HCT116 (cell line): ENCODE data around the gene PLA2G2C. TPM values are rescaled to one million over a fixed set of nuclear protein-coding genes. Genes with fewer than 3 reads are reported as not detected.

Experiments used
- ATAC-seq: fragments of 200-7000 bp; cut with Tn5 transposase; 2 replicates; pipeline ENCODE4 v1.9.1; 2020; ENCODE audit warnings: mild to moderate bottlenecking, moderate library complexity
- BruUV-seq: library from RNA; stranded (reverse); fragments of 400-500 nt; replicated peaks from 2 replicates; lab custom pipeline; 2021; lab: Mats Ljungman, UMichigan
- CTCF ChIA-PET: fragments of 300-600 bp; sonication (Branson Sonifier 250); formaldehyde crosslinking; loops from one replicate; lab custom pipeline; 2021; ENCODE audit warnings: antibody characterized with exemption; lab: Charles Lee
- POLR2A ChIA-PET: fragments of 300-600, 350-600 bp; sonication (Branson Sonifier 250); formaldehyde crosslinking; loops from one replicate; lab custom pipeline; 2021; ENCODE audit warnings: antibody characterized with exemption; lab: Charles Lee
- RAD21 ChIA-PET, 2 experiments: fragments of 300-600 bp; sonication (Branson Sonifier 250); formaldehyde crosslinking; loops; one replicate each; lab custom pipeline; 2023; ENCODE audit warnings: low total read pairs in 2 of 2; ENCODE audit not compliant: uncharacterized antibody in 2 of 2, unreplicated experiment in 2 of 2, low non-redundant PET in 1 of 2; lab: Charles Lee
- DNase-seq: peaks from one replicate; pipeline ENCODE4 v3.0.0-alpha.2; 2010; ENCODE audit warnings: low read depth, low spot score
- H2AFZ ChIP-seq: fragments of 200-600 bp; shearing (Covaris generic), sonication (generic); 2 replicates; pipeline ENCODE4 v1.6.1; 2017; ENCODE audit warnings: low read depth, mixed run types, mixed read lengths, antibody characterized with exemption, low read length; ENCODE audit not compliant: poor library complexity, severe bottlenecking
- H3K27ac ChIP-seq: 2 replicates; pipeline ENCODE4 v1.5.1; 2012; ENCODE audit warnings: low read depth, low read length
- H3K27me3 ChIP-seq: fragments of 200-600 bp; sonication (generic); 2 replicates; pipeline ENCODE4 v1.6.1; 2016; ENCODE audit warnings: mixed run types, low read length, mixed read lengths; ENCODE audit not compliant: insufficient read depth
- H3K36me3 ChIP-seq, 2 experiments: fragments of 200-500 bp in 1 of 2; fragments of 200-600 bp in 1 of 2; sonication (Bioruptor generic) in 1 of 2; sonication (generic) in 1 of 2; 2 replicates each; pipeline versions ENCODE4 v1.5.1 to v1.6.1; 2014 to 2016; ENCODE audit warnings: low read length in 2 of 2, inconsistent platforms in 1 of 2, mixed read lengths in 1 of 2, mixed run types in 1 of 2; ENCODE audit not compliant: insufficient read depth in 2 of 2, control insufficient read depth in 1 of 2
- H3K4me1 ChIP-seq, 2 experiments: fragments of 200-600 bp in 1 of 2; sonication (generic) in 1 of 2; 2 replicates each; pipeline versions ENCODE4 v1.5.1 to v1.6.1; 2012 to 2017; ENCODE audit warnings: low read length in 2 of 2, inconsistent platforms in 1 of 2, mild to moderate bottlenecking in 1 of 2, mixed read lengths in 1 of 2, mixed run types in 1 of 2, moderate library complexity in 1 of 2; ENCODE audit not compliant: insufficient read depth in 2 of 2, control insufficient read depth in 1 of 2
- H3K4me2 ChIP-seq: fragments of 200-600 bp; sonication (generic); 2 replicates; pipeline ENCODE4 v1.6.1; 2017; ENCODE audit warnings: mixed run types, low read length, mixed read lengths
- H3K4me3 ChIP-seq, 2 experiments: fragments of 200-600 bp in 1 of 2; sonication (generic) in 1 of 2; replicated peaks in 1 of 2; 2 replicates each; pipeline ENCODE4 v1.5.1; 2011 to 2016; ENCODE audit warnings: low read length in 2 of 2, control low read depth in 1 of 2, low read depth in 1 of 2, mild to moderate bottlenecking in 1 of 2, mixed read lengths in 1 of 2, mixed run types in 1 of 2
- H3K79me2 ChIP-seq: fragments of 200-600 bp; sonication (generic); 2 replicates; pipeline ENCODE4 v1.6.1; 2017; ENCODE audit warnings: mild to moderate bottlenecking, mixed run types, low read length, moderate library complexity, mixed read lengths; ENCODE audit not compliant: insufficient read depth
- H3K9ac ChIP-seq: fragments of 200-600 bp; sonication (generic); 2 replicates; pipeline ENCODE4 v1.6.1; 2016; ENCODE audit warnings: low read length, mixed read lengths
- H3K9me2 ChIP-seq: fragments of 200-600 bp; sonication (generic), shearing (Covaris generic); 2 replicates; pipeline ENCODE4 v1.6.1; 2017; ENCODE audit warnings: mixed run types, mild to moderate bottlenecking, moderate library complexity; ENCODE audit not compliant: insufficient read depth
- H3K9me3 ChIP-seq, 2 experiments: fragments of 200-500 bp in 1 of 2; fragments of 200-600 bp in 1 of 2; sonication (Bioruptor generic) in 1 of 2; sonication (generic) in 1 of 2; 2 replicates each; pipeline ENCODE4 v1.6.1; 2014 to 2017; ENCODE audit warnings: low read length in 2 of 2, mixed read lengths in 2 of 2, inconsistent platforms in 1 of 2, low read depth in 1 of 2, mild to moderate bottlenecking in 1 of 2, mixed run types in 1 of 2, moderate library complexity in 1 of 2; ENCODE audit not compliant: control insufficient read depth in 1 of 2, insufficient read depth in 1 of 2
- H4K20me1 ChIP-seq: fragments of 200-600 bp; sonication (generic), shearing (Covaris generic); 2 replicates; pipeline ENCODE4 v1.6.1; 2017; ENCODE audit warnings: mixed run types, mild to moderate bottlenecking, moderate library complexity; ENCODE audit not compliant: insufficient read depth
- CBX3 ChIP-seq: IDR thresholded peaks from 2 replicates; pipeline ENCODE4 v1.6.1; 2012; ENCODE audit warnings: low read depth
- CTCF ChIP-seq, 3 experiments: fragments of 200-600 bp in 1 of 3; sonication (generic) in 1 of 3; IDR thresholded peaks in 2 of 3; conservative IDR thresholded peaks in 1 of 3; 2 replicates each; pipeline ENCODE4 v1.5.1; 2012 to 2017; ENCODE audit warnings: low read depth in 2 of 3, low read length in 2 of 3, antibody characterized with exemption in 1 of 3, borderline replicate concordance in 1 of 3, control low read depth in 1 of 3, mild to moderate bottlenecking in 1 of 3, mixed read lengths in 1 of 3, mixed run types in 1 of 3, moderate library complexity in 1 of 3; ENCODE audit not compliant: insufficient read depth in 1 of 3
- EGR1 ChIP-seq: IDR thresholded peaks from 2 replicates; pipeline ENCODE4 v1.6.1; 2012; ENCODE audit warnings: low read depth
- ELF1 ChIP-seq: IDR thresholded peaks from 2 replicates; pipeline ENCODE4 v1.6.1; 2012; ENCODE audit warnings: low read depth, borderline replicate concordance
- EZH2 ChIP-seq: fragments of 200-600 bp; sonication (generic); IDR thresholded peaks from 2 replicates; pipeline ENCODE4 v1.6.1; 2017; ENCODE audit warnings: antibody characterized with exemption, mixed run types
- EZH2phosphoT487 ChIP-seq: fragments of 200-600 bp; IDR thresholded peaks from 2 replicates; pipeline ENCODE4 v1.6.1; 2018; ENCODE audit warnings: antibody characterized with exemption, borderline replicate concordance
- FOSL1 ChIP-seq: IDR thresholded peaks from 2 replicates; pipeline ENCODE4 v1.6.1; 2012; ENCODE audit warnings: low read depth
- JUND ChIP-seq: IDR thresholded peaks from 2 replicates; pipeline ENCODE4 v1.6.1; 2012
- POLR2AphosphoS5 ChIP-seq: IDR thresholded peaks from 2 replicates; pipeline ENCODE4 v1.6.1; 2011; ENCODE audit warnings: mild to moderate bottlenecking, low read depth, low read length, moderate library complexity
- RAD21 ChIP-seq: IDR thresholded peaks from 2 replicates; pipeline ENCODE4 v1.6.1; 2012; ENCODE audit warnings: low read depth, mild to moderate bottlenecking
- SP1 ChIP-seq: IDR thresholded peaks from 2 replicates; pipeline ENCODE4 v1.6.1; 2012; ENCODE audit warnings: low read depth
- SRF ChIP-seq: IDR thresholded peaks from 2 replicates; pipeline ENCODE4 v1.6.1; 2012; ENCODE audit warnings: low read depth
- TCF7L2 ChIP-seq: IDR thresholded peaks from 2 replicates; pipeline ENCODE4 v1.7.0; 2011; ENCODE audit warnings: borderline replicate concordance, inconsistent platforms; ENCODE audit not compliant: insufficient read depth, insufficient read length; ENCODE audit errors: extremely low read depth
- YY1 ChIP-seq: IDR thresholded peaks from 2 replicates; pipeline ENCODE4 v1.6.1; 2011; ENCODE audit warnings: low read length, low read depth, moderate library complexity, mild to moderate bottlenecking; ENCODE audit not compliant: insufficient replicate concordance; ENCODE audit errors: extremely low read depth
- ZFX ChIP-seq: fragments of 450-650 bp; IDR thresholded peaks from 2 replicates; pipeline ENCODE4 v1.6.1; 2017
- ZNF274 ChIP-seq: fragments of 200-500 bp; sonication (Bioruptor generic); IDR thresholded peaks from 2 replicates; pipeline ENCODE4 v1.6.1; 2014; ENCODE audit warnings: mild to moderate bottlenecking, low read depth, low read length, inconsistent platforms
- intact Hi-C: fragments of 100-400 bp; cut with micrococcal nuclease; formaldehyde crosslinking; loops from 2 replicates; pipeline ENCODE4 v1.10.0; 2022
- total RNA-seq: library from RNA; stranded (reverse); gene quantifications from one replicate; pipeline ENCODE4 v1.2.1, GENCODE V29; 2021; ENCODE audit not compliant: unreplicated experiment
- TF ChIP-seq, protein P1 (sequence below): IDR thresholded peaks from 2 replicates; pipeline ENCODE4 v1.6.1; 2012; ENCODE audit warnings: low read depth
- TF ChIP-seq, protein P2 (sequence below): IDR thresholded peaks from 2 replicates; pipeline ENCODE4 v1.6.1; 2011; ENCODE audit warnings: mild to moderate bottlenecking, low read length, moderate library complexity; ENCODE audit not compliant: insufficient replicate concordance; ENCODE audit errors: extremely low read depth
- TF ChIP-seq, protein P3 (sequence below): IDR thresholded peaks from 2 replicates; pipeline ENCODE4 v1.6.1; 2012
- TF ChIP-seq, protein P4 (sequence below): IDR thresholded peaks from 2 replicates; pipeline ENCODE4 v1.6.1; 2012

The PLA2G2C gene
- total RNA-seq, 1 experiment from 2014 or later = not detected

GRCh38 chr1:20198918-20199317 is 12.6 kb upstream of the PLA2G2C start:
- Histone ChIP-seq H2AFZ (no peak overlapping the region), H3K9me3 (no peaks in the 10 kb centered on the region), H3K4me1 (peaks cover 0 to 3% of the 10 kb centered on the region in 2 experiments; a peak in 1 of 4 replicates), H3K79me2 (no peaks in the 10 kb centered on the region), H3K4me3 (no peak overlapping the region), H3K4me2 (no peak overlapping the region), H3K27ac (no peak overlapping the region), H3K9ac (no peak overlapping the region), H3K36me3 (no peaks in the 10 kb centered on the region), H3K9me2 (no peaks in the 10 kb centered on the region), H4K20me1 (no peaks in the 10 kb centered on the region), H3K27me3 (peaks cover 12% of the 10 kb centered on the region; the same call in 1 of the 2 replicates)
- ATAC-seq (no peak), DNase-seq (no peak)
- CTCF ChIA-PET = no interaction called here
- POLR2A ChIA-PET = no interaction called here
- TF ChIP-seq, protein P1, sequence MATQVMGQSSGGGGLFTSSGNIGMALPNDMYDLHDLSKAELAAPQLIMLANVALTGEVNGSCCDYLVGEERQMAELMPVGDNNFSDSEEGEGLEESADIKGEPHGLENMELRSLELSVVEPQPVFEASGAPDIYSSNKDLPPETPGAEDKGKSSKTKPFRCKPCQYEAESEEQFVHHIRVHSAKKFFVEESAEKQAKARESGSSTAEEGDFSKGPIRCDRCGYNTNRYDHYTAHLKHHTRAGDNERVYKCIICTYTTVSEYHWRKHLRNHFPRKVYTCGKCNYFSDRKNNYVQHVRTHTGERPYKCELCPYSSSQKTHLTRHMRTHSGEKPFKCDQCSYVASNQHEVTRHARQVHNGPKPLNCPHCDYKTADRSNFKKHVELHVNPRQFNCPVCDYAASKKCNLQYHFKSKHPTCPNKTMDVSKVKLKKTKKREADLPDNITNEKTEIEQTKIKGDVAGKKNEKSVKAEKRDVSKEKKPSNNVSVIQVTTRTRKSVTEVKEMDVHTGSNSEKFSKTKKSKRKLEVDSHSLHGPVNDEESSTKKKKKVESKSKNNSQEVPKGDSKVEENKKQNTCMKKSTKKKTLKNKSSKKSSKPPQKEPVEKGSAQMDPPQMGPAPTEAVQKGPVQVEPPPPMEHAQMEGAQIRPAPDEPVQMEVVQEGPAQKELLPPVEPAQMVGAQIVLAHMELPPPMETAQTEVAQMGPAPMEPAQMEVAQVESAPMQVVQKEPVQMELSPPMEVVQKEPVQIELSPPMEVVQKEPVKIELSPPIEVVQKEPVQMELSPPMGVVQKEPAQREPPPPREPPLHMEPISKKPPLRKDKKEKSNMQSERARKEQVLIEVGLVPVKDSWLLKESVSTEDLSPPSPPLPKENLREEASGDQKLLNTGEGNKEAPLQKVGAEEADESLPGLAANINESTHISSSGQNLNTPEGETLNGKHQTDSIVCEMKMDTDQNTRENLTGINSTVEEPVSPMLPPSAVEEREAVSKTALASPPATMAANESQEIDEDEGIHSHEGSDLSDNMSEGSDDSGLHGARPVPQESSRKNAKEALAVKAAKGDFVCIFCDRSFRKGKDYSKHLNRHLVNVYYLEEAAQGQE = no peak
- TF ChIP-seq EZH2phosphoT487 (no peak), SP1 (no peak), SRF (no peak), RAD21 (no peak), YY1 (no peak), FOSL1 (no peak), ZNF274 (no peak), TCF7L2 (no peak), ELF1 (no peak), EZH2 (no peak), POLR2AphosphoS5 (no peak), ZFX (no peak), JUND (no peak), CTCF (IDR thresholded peaks at IDR 0.05 in 2 of 3, conservative IDR thresholded peaks at IDR 0.05 in 1 of 3; ENCODE audit: borderline replicate concordance in 1 of 3, insufficient read depth in 1 of 3, low read depth in 2 of 3, low read length in 2 of 3) (no peak), CBX3 (no peak), EGR1 (no peak)
- TF ChIP-seq, protein P2, sequence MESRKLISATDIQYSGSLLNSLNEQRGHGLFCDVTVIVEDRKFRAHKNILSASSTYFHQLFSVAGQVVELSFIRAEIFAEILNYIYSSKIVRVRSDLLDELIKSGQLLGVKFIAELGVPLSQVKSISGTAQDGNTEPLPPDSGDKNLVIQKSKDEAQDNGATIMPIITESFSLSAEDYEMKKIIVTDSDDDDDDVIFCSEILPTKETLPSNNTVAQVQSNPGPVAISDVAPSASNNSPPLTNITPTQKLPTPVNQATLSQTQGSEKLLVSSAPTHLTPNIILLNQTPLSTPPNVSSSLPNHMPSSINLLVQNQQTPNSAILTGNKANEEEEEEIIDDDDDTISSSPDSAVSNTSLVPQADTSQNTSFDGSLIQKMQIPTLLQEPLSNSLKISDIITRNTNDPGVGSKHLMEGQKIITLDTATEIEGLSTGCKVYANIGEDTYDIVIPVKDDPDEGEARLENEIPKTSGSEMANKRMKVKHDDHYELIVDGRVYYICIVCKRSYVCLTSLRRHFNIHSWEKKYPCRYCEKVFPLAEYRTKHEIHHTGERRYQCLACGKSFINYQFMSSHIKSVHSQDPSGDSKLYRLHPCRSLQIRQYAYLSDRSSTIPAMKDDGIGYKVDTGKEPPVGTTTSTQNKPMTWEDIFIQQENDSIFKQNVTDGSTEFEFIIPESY = no peak
- TF ChIP-seq, protein P3, sequence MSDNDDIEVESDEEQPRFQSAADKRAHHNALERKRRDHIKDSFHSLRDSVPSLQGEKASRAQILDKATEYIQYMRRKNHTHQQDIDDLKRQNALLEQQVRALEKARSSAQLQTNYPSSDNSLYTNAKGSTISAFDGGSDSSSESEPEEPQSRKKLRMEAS = no peak
- TF ChIP-seq, protein P4, sequence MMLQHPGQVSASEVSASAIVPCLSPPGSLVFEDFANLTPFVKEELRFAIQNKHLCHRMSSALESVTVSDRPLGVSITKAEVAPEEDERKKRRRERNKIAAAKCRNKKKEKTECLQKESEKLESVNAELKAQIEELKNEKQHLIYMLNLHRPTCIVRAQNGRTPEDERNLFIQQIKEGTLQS = no peak
- no TSS peak for BruUV-seq
- RAD21 ChIA-PET = no interaction called here
- intact Hi-C loops = no loop called here
